ENCODE results near the gene CACNA1C. TPM values are rescaled to one million over a fixed set of nuclear protein-coding genes. Genes with fewer than 3 reads are reported as not detected.

The CACNA1C gene
- total RNA-seq, 2 experiments from 2014 or later: 0.05 to 0.08 TPM

DNA sequence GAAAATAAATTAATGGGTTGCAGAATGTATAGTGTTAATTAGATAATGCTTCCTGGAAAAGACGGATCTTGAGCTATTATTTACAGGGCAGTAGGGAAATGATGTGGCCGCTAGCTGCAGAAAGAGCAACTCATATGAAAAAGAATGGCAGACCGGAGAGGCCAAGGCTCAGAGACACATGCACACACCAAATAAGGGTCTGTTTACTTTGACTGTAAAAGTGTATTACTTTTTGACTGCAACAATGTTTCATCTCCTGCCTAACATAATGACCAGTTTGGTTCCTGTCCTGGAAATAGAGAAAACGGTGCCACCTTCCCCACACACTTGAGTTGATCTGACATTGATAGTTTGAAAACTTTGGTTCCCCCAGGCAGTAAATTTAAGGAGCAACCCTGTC lies 290.9 kb downstream of the CACNA1C start:
- Mint-ChIP-seq H3K9me3 (no peaks in the 10 kb centered on the region), H3K36me3 (ENCODE audit: low read depth) (no peaks in the 10 kb centered on the region), H3K4me1 (ENCODE audit: low read depth) (no peaks in the 10 kb centered on the region), H3K4me3 (no peak overlapping the region), H3K27me3 (peaks cover 6% of the 10 kb centered on the region), H3K27ac (no peak overlapping the region)
- CTCF ChIA-PET: no interaction called here
- Histone ChIP-seq H3K27me3 (ENCODE audit: control insufficient read depth in 1 of 2, insufficient read depth in 2 of 2, low read length in 2 of 2) (no peaks in the 10 kb centered on the region), H3K36me3 (ENCODE audit: insufficient read depth, low read length) (no peaks in the 10 kb centered on the region), H3K4me3 (ENCODE audit: low read length) (no peak overlapping the region), H3K4me1 (ENCODE audit: insufficient read depth, low read length) (no peaks in the 10 kb centered on the region), H3K27ac (ENCODE audit: low read depth in 1 of 2, low read length in 2 of 2) (no peak overlapping the region), H3K9me3 (ENCODE audit: control insufficient read depth in 1 of 2, insufficient read depth in 1 of 2, low read length in 2 of 2) (no peaks in the 10 kb centered on the region)
- POLR2A ChIA-PET: no interaction called here
- ATAC-seq (ENCODE audit: poor library complexity) (no peak), DNase-seq (no peak)
- TF ChIP-seq, protein P1, sequence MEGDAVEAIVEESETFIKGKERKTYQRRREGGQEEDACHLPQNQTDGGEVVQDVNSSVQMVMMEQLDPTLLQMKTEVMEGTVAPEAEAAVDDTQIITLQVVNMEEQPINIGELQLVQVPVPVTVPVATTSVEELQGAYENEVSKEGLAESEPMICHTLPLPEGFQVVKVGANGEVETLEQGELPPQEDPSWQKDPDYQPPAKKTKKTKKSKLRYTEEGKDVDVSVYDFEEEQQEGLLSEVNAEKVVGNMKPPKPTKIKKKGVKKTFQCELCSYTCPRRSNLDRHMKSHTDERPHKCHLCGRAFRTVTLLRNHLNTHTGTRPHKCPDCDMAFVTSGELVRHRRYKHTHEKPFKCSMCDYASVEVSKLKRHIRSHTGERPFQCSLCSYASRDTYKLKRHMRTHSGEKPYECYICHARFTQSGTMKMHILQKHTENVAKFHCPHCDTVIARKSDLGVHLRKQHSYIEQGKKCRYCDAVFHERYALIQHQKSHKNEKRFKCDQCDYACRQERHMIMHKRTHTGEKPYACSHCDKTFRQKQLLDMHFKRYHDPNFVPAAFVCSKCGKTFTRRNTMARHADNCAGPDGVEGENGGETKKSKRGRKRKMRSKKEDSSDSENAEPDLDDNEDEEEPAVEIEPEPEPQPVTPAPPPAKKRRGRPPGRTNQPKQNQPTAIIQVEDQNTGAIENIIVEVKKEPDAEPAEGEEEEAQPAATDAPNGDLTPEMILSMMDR (IDR thresholded peaks at IDR 0.05): no peak
- intact Hi-C loops (cut with DNase I, micrococcal nuclease): no loop called here

DNA sequence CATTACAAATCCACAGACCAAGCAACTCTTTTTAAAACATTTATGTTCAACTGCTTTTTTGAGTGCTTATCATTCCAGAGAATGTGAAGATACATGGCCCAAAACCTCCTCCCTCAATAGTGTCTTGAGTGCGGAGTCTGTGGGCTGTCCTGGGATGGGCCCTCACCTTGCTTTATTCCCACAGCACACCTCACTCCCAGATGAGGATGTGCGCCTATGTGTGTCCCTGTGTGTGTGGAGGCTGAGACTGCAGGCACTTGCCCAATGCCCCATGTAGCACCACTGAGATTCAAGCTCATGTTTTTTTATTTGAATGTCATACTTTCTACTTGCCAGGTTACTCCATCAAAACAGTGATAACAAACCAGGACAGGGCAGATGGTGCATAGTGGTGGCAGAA lies 291.7 kb downstream of the CACNA1C start:
- CTCF ChIA-PET: no interaction called here
- Histone ChIP-seq H3K9me3 (ENCODE audit: control insufficient read depth in 1 of 2, insufficient read depth in 1 of 2, low read length in 2 of 2) (no peaks in the 10 kb centered on the region), H3K27ac (ENCODE audit: low read depth in 1 of 2, low read length in 2 of 2) (no peak overlapping the region), H3K36me3 (ENCODE audit: insufficient read depth, low read length) (no peaks in the 10 kb centered on the region), H3K4me3 (ENCODE audit: low read length) (no peak overlapping the region), H3K27me3 (ENCODE audit: control insufficient read depth in 1 of 2, insufficient read depth in 2 of 2, low read length in 2 of 2) (no peaks in the 10 kb centered on the region), H3K4me1 (ENCODE audit: insufficient read depth, low read length) (no peaks in the 10 kb centered on the region)
- intact Hi-C loops (cut with DNase I, micrococcal nuclease): no loop called here
- no peaks in the 10 kb centered on the region for H3K36me3 Mint-ChIP-seq (ENCODE audit: low read depth)
- H3K9me3 Mint-ChIP-seq: no peaks in the 10 kb centered on the region
- TF ChIP-seq, protein P1 (IDR thresholded peaks at IDR 0.05): no peak
- ATAC-seq (ENCODE audit: poor library complexity) (no peak), DNase-seq (no peak)
- no peak overlapping the region for H3K27ac Mint-ChIP-seq
- no peak overlapping the region for H3K4me3 Mint-ChIP-seq
- peaks cover 6% of the 10 kb centered on the region for H3K27me3 Mint-ChIP-seq
- POLR2A ChIA-PET: no interaction called here
- H3K4me1 Mint-ChIP-seq (ENCODE audit: low read depth): no peaks in the 10 kb centered on the region

DNA sequence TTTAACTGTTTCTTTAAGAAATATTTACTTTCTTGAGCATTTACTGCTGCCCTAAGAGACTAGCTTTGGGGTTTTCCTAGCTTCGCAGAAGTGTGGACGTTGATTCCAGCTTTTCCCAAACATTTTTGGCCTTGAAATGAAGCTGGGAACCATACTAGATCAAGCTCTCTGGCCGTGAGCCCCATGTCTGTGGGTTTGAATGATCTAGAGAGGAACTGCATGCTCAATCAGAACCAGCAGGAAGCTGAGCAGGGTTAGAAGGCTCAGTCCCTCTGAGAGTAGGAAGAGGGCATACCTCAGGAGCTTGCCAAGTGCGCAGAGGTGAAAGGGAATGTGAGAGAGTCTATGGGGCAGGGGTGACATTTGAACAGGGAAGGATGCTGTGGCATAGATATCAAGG lies 292.1 kb downstream of the CACNA1C start:
- H3K36me3 ChIP-seq (ENCODE audit: insufficient read depth, low read length): no peaks in the 10 kb centered on the region
- no peaks in the 10 kb centered on the region for H3K9me3 Mint-ChIP-seq
- ChIA-PET CTCF (no interaction called here), POLR2A (no interaction called here)
- no peak overlapping the region for H3K4me3 ChIP-seq (ENCODE audit: low read length)
- no peaks in the 10 kb centered on the region for H3K4me1 Mint-ChIP-seq (ENCODE audit: low read depth)
- no peaks in the 10 kb centered on the region for H3K4me1 ChIP-seq (ENCODE audit: insufficient read depth, low read length)
- intact Hi-C loops (cut with DNase I, micrococcal nuclease): no loop called here
- TF ChIP-seq, protein P1 (IDR thresholded peaks at IDR 0.05): no peak
- DNase-seq (no peak), ATAC-seq (ENCODE audit: poor library complexity) (no peak)
- H3K4me3 Mint-ChIP-seq: no peak overlapping the region
- H3K27me3 ChIP-seq (ENCODE audit: control insufficient read depth in 1 of 2, insufficient read depth in 2 of 2, low read length in 2 of 2): no peaks in the 10 kb centered on the region
- peaks cover 6% of the 10 kb centered on the region for H3K27me3 Mint-ChIP-seq
- no peak overlapping the region for H3K27ac Mint-ChIP-seq
- H3K27ac ChIP-seq (ENCODE audit: low read depth in 1 of 2, low read length in 2 of 2): no peak overlapping the region
- H3K9me3 ChIP-seq (ENCODE audit: control insufficient read depth in 1 of 2, insufficient read depth in 1 of 2, low read length in 2 of 2): no peaks in the 10 kb centered on the region
- H3K36me3 Mint-ChIP-seq (ENCODE audit: low read depth): no peaks in the 10 kb centered on the region

All from CD4-positive, alpha-beta T cell (primary cell).